H1 (cell line): Measurements from ENCODE around the gene TLR8. TPM values are rescaled to one million over a fixed set of nuclear protein-coding genes. Genes with fewer than 3 reads are reported as not detected.

Source experiments
- ASH2L ChIP-seq: fragments of 200-600, 300-600 bp; sonication (generic); IDR thresholded peaks from one replicate; pipeline ENCODE4 v1.7.1; 2017; ENCODE audit warnings: low read length
- POU5F1 ChIP-seq: IDR thresholded peaks from 2 replicates; pipeline ENCODE4 v1.6.1; 2011; ENCODE audit warnings: low read depth, mild to moderate bottlenecking, low read length, moderate library complexity
- SAP30 ChIP-seq: fragments of 300-600 bp; sonication (generic); IDR thresholded peaks from 2 replicates; pipeline ENCODE4 v1.7.1; 2012; ENCODE audit warnings: low read length, moderate library complexity, mild to moderate bottlenecking, inconsistent platforms; ENCODE audit not compliant: insufficient read depth, insufficient replicate concordance
- polyA plus RNA-seq, 7 experiments: library from polyadenylated mRNA; depleted of rRNA in 3 of 7; stranded (reverse) in 5 of 7; unstranded in 2 of 7; fragments of >200 nt in 5 of 7; fragments of 200-250 nt in 2 of 7; gene quantifications; 1 replicate in 5 of 7; 2 replicates in 1 of 7; 4 replicates in 1 of 7; pipeline versions ENCODE4 v1.2.1 to v1.2.3, GENCODE V29; 2011 to 2013; ENCODE audit warnings: missing spikeins in 2 of 7, mixed read lengths in 2 of 7
- total RNA-seq: library from RNA; stranded (reverse); fragmentation: NEBNext Ultra II Directional; extraction: Animal tissue kit (Norgen Biotek cat#: 25700); gene quantifications from 2 replicates; pipeline ENCODE4 v1.2.1, GENCODE V29; 2021
- TF ChIP-seq, protein P1 (sequence below), 3 experiments: IDR thresholded peaks; 1 replicate in 2 of 3; 2 replicates in 1 of 3; pipeline versions ENCODE4 v1.5.1 to v1.6.1; 2011; ENCODE audit warnings: low read length in 3 of 3, mild to moderate bottlenecking in 3 of 3, inconsistent platforms in 2 of 3, low read depth in 1 of 3, moderate library complexity in 1 of 3; ENCODE audit not compliant: insufficient read depth in 1 of 3; ENCODE audit errors: control extremely low read depth in 1 of 3

Gene TLR8
- total and polyA plus RNA-seq, 2 of the 8 experiments (the other 6 are each of a cell fraction or from before 2014, with no cell fraction given): not detected

DNA sequence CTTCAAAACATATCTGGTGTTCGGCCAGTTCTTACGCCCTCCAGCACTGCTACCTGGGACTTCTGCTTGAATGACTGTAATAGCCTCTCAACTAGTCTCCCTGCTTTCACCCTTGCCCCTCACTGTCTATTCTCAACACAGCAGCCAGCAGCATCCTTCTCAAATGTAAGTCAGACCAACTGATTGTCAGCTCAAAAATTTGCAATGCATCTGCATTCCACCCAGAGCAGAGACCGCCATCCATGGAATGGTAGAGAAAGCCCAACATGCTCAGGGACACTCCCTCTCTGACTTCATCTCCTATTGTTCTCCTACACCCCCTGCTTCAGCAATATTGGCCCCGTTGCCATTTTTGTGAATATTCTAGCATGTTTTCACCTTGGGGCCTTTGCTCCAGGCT lies 33.7 kb upstream of the TLR8 start (continued):
- TF ChIP-seq, protein P1, sequence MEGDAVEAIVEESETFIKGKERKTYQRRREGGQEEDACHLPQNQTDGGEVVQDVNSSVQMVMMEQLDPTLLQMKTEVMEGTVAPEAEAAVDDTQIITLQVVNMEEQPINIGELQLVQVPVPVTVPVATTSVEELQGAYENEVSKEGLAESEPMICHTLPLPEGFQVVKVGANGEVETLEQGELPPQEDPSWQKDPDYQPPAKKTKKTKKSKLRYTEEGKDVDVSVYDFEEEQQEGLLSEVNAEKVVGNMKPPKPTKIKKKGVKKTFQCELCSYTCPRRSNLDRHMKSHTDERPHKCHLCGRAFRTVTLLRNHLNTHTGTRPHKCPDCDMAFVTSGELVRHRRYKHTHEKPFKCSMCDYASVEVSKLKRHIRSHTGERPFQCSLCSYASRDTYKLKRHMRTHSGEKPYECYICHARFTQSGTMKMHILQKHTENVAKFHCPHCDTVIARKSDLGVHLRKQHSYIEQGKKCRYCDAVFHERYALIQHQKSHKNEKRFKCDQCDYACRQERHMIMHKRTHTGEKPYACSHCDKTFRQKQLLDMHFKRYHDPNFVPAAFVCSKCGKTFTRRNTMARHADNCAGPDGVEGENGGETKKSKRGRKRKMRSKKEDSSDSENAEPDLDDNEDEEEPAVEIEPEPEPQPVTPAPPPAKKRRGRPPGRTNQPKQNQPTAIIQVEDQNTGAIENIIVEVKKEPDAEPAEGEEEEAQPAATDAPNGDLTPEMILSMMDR (IDR thresholded peaks at IDR 0.05; ENCODE audit: control extremely low read depth in 1 of 3, insufficient read depth in 1 of 3, low read depth in 1 of 3, low read length in 3 of 3): no peak
- TF ChIP-seq POU5F1 (no peak), ASH2L (no peak), SAP30 (no peak)
